Left renal pelvis (tissue), 4 donors: ENCODE data around the gene WWOX. TPM values are rescaled to one million over a fixed set of nuclear protein-coding genes. Genes with fewer than 3 reads are reported as not detected.

Source experiments
- DNase-seq, 4 donors: peaks; one replicate each; pipeline ENCODE4 v3.0.0-alpha.2; 2013; ENCODE audit warnings: low read depth in 4 of 4, low spot score in 3 of 4
- polyA plus RNA-seq, 4 donors: library from polyadenylated mRNA; unstranded; fragments of 120-200 nt; gene quantifications; one replicate each; pipeline ENCODE4 v1.2.1, GENCODE V29; 2013; ENCODE audit not compliant: insufficient read length in 4 of 4

WWOX gene
- polyA plus RNA-seq, 4 donors: 19.6 to 43.2 (median 39.7) TPM

DNA sequence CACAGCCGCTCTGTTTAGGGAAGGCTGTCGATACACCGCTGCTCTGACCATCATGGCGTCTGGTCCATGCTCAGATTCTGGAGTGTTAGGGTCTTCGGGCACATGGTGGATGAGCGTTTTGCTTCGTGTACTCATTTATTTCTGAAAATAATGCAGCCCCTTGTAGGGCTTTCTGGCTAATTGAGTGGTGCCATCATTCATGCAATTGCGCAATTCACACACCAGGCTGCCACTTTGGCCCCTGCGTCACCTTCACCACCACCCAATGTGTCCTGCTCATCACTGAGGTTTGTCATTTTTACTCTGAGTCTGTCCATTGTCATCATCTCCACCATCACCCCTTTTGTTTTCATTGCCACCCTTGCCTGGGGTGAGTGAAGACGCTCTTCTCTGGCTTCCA is 557.4 kb downstream of the WWOX start:
- DNase-seq: no peak

DNA sequence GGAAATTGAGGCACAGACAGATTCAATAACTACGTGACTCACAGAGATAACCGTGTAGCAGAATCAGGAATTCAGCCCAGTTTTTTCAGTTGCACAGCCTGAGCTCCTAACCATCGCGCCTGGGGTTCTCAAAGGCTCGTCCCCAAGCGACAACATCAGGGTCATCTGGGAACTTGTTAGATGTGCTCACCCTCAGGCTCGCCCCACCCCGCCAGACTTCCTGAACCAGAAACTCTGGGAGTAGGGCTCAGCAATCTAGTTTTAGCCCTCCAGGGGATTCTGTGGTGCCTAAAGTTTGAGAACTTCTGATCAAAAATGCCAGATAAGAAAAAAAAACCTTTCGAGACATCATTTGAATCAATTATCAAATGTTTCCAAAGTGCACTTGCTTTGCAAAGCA is 559.8 kb downstream of the WWOX start:
- DNase-seq: no peak

DNA sequence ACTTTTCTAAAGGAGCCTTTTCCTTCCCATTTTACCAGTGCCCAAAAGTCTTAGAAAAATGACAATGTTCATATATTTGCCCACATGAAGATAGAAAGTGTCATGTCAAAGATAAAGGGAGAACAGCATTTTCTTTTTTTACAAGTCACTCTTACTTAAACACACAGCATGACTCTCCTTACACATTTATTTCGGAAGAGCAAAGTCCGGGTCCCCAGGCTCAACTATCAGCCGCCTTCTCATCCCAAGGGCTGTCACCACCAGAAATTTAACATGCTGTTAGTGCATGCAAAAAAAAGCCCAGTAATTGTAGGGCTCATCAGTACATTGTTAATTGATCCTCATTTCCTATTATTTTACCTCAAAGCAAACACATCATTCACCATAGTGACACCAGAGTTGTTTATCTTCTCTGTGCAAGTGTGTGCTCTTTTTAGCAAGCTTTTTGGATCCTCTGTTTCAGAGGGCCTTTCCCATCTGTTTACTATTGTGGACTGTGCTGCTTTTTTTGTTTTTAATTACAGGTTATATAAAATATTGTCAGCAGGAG is 560.3 kb downstream of the WWOX start:
- DNase-seq: no peak

DNA sequence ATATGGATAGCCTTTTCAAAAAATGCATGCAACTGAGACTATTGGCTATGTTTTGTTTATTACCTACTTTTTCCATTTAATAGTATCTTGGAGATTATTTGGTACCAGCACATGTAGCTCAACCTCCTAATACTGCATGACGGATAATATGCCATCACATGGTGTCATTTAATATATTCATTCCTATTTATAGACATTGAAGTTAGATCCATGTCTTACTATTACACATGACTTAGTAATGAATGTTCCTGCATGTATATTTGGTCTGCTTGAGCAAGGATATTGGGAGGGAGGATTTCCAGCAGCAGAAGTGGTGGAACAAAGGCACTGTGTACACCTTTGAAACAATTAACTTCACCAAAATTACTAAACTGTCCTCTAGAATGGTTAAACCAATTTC is 561.3 kb downstream of the WWOX start:
- no peak for DNase-seq

DNA sequence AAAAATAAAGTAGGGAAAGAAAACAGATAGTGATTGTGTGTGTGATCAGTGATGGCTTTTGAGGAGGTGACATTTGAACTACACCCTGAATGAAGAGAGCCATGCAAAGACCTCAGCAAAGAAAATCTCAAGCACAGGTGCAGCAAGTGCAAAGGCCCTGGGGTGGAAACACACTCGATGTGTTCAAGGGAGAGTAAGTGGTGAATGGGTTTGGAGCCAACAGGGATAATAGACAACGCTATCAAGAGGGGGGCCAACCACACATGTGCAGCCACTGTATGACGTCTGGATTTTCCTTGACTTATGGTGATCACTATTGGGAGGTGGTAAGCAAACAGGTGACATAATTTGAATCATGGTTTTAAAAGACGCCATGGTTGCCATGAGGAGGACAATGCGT is 564.2 kb downstream of the WWOX start:
- DNase-seq: no peak

DNA sequence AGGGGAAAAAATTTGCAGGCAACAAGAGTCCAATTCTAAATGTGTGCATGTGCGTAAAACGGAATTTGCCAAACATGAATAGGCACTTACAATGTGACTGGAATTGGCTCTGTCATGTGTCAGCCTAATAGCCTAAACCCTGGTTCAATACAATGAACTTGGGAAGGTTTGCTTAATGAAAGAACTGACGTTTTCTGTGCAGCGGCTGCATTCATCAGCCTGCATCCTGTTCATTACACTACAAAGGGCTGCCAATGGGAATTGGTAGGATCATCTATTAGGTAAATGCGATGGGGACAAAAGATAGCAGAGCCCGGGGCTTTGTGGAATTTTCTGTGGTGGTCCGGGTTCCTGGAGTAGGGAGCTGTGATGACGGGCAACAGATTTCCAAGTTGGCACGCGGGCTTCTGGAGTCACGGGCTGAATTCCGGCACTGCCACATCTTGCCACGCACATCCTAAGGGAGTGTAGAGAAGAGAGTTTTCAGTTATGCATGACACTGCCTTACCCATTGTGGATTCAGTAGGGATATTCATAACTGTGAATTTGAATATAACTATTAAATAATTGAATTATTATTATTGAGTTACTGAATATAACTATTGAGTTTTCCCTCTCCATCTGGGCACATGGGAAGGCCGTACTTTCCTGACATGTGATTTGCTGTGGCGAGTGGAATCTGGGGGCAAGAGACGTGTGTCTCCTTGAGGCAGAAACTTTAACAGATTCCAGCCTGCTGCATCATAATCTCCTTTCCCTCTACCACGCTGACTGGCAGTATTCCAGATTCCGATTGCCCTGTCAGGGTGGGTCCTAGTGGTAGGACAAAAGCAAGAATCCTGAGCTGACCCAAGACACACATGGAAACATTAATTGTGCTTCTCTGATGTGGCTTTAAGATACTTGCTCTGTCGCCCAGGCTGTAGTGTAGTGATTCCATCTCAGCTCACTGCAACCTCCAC is 565.6 kb downstream of the WWOX start:
- no peak for DNase-seq

DNA sequence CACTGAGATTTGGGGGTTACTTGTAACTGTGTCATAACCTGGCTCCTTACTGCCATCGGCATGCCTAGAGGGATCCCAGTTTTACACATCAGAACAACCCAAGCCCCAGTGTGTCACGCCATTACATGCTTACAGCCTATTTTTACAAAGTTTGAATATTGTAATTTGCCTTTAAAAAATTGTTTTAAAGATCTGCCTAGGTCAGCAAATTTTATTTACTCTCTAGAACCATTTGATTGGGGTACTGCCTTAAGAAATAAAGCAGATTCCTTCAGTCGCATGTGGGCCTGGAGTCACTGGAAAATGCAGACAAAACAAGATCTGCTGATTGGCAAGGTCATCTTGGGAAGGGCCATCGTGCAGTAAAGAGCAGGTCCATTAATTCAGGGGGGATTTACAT is 566.9 kb downstream of the WWOX start:
- DNase-seq: no peak

DNA sequence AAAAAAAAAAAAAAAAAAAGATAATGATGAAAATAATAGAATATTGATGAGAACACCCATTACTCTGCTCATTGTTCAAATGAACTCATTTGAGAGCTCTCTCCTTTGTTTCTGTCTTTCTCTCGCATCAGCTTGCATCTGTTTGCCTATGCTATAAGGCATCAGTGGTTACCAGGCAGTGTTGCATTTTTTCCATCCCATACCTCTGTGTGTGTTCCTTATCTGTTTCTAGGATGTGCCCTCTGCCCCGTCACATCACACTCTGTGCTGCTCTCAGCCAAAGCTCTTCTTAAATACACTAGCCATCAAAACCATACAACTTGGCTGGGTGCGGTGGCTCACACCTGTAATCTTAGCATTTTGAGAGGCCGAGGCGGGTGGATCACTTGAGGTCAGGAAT is 568.2 kb downstream of the WWOX start:
- no peak for DNase-seq

DNA sequence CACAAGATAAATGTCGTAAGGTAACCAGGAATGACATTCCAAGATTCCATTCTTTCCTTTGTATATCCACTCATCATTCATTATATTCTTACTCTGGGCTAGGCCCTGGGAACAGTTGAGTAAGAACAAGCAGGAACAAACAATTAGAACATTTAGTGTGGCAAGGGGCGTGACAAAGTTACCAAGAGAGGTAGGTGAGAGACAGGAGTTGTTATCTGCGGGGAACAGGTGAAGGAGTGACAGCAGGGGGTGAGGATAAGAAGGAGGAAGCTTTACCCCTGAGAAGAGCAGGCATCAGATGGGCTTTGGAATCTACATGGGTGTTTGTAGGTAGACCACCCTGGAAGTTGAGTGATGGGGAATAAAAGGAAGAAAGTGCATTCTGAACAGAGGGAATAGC is 568.9 kb downstream of the WWOX start:
- no peak for DNase-seq

DNA sequence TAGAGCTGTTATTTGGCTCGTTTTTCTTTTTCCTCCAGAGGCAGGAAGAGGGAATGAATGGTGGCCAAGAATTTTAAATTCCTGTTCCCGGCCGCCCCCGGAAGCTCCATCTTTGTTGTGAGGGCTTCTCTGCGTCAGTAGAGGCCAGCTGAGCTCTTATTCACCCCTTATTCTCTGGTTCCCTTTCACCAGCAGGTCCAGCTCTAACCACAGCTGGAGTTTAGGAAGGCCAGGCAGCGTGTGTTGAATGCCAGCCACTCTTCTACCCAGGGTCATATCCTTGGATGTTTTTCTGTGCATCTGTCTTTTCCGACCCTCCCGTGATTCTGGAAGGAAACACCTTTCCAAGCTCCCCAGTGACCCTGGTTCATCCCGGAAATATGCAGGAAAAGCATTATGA is 570.5 kb downstream of the WWOX start:
- no peak for DNase-seq

DNA sequence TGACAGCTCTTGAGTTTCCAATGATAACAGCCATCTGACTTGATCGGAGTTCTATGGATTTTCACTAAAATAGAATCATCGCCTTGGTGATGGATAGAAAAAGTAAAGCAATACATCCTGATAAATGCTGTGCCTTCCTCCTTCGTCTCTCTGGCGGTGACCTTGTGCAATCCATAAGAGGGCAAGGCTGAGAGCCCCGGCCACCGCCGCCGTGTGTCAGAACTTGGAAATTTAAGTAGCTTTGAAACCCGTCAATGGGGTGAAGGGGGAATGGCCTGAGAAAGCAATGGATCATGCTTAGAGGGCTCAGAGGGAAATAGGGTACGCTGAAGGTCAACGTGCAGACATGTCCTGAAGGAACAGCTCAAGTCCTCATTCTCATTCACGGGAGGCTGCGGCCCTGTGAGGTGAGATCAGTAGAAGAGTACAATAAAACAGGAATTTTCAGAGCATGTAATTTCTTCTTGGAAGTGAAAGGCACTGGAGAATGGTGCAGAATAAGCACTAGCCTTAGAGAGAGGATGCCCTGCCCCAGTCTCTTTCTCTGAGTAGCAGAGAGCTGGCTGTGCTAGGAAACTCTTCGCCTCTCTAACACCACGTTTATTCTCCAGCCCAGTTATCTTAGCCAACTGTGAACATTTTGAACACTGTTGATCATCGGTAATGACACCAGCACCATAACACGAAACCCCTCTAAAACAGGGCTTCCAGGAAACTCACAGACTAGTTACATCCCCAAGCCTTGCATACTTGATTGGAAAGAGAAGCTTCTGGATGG is 573.5 kb downstream of the WWOX start:
- DNase-seq: no peak

DNA sequence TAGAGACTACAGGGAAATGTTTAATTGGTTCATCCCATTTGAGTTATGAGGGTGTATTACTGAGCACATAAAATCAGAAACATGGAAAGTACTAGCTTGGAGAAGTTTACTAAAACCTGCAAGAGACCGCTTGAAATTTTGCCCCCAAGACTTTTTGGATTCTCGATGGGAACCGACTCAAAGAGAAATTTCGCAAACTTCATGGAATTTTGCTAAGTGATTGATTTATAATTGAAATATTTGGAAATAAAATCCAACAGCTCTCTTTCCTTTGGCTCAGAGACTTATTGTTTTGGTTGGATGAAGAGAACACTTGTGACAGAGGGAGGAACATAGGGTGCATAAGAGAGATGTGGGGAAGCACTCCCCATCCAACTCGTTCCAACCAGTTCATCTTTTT is 574.4 kb downstream of the WWOX start:
- no peak for DNase-seq

DNA sequence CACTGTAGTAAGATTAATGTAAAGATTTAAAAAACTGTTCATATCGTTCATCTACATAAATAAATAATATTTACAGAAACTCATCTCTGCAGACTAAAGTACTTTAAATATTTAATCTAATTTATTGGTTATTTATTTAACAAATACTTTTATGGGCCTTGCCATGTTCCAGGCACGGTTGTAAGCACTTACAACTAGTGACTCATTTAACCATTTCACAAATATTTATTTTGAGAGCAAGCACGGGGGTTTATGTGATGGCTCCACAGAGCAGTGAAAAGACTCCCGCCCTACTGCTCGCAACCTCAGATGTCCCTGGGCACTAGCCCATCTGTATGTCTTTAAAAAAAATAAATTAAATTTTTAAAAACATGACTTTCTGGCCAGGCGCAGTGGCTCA is 575.9 kb downstream of the WWOX start:
- no peak for DNase-seq

DNA sequence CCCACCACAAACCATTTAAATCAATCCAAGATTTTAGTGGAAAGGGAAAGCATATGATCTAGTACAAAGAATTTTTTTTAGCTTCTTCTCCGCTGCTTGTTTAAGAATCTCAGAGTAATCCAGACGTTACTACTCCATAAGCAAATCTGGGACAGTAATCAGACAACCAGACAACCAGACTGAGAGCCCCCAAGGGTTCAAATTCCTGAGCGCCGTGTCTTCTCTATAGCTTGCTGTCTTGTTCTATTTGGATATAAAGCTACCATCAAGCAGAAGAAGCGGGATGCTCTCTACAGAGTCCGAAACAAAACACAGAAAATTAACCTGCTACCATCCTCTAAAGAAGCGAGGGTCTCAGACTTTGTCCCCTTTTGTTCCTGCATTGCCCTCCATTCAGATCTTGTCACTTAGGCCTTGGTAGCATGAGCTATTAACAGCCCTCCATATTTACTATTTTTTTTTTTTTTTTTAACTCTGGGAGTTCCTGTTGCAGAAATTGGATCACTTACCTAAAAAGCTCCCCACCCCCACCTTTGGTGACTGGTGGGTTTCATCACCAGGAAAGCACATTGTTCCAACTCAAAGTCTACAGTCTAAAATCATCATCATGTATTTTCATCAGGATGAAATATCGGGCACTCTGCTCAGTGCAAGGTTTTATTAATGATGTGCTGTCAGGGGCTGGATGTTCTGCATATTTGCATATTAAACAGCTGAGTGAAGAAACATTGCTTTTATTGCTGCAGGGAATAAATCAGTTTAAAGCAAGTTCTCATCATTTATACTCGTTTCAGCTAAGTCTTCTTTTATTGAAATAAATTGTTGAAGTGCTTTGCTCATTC is 576.7 kb downstream of the WWOX start:
- no peak for DNase-seq

DNA sequence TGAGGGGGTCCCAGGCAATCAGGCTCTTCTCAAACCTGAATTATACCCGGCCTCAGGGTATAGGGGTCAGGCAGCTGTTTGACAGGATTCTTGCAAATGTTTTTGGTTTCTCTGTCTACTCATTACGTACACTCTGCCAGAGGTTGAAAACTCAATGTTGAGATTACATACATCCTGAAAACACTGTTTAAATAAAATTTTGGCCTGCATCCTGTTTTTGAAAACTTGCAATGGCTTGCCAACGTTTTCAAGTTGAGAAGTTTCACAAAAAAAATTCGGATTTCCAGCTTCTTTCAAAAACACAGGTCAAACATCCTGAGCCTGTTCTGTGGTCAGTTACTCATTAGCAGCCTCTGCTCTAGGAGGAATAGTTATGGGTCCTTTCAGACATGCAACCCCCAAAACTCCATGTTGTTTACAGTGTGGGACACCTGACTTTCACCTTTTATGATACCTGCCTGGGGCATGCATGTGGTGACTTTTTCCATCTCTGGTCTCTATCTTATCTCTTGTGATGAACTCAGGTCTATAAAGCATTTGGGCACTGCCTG is 577.8 kb downstream of the WWOX start:
- no peak for DNase-seq

DNA sequence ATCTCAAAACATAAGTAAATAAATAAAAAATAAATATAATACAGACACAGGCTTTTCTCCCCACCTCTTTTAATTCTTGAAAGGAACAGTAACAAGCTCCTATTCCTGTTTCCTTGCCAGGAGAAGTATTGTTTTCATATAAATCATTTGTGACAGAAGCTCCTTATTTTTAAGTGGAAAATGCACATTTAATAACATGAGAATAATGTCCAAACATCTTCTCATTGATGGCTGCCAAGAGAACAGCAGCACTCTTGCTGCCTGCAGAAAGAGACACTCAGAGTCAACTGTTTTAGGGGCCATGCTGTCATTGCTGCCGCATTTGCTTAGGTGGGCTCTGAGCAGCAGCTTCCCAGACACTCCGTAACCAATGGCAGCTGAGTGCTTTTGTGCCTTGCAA is 580.1 kb downstream of the WWOX start:
- no peak for DNase-seq

DNA sequence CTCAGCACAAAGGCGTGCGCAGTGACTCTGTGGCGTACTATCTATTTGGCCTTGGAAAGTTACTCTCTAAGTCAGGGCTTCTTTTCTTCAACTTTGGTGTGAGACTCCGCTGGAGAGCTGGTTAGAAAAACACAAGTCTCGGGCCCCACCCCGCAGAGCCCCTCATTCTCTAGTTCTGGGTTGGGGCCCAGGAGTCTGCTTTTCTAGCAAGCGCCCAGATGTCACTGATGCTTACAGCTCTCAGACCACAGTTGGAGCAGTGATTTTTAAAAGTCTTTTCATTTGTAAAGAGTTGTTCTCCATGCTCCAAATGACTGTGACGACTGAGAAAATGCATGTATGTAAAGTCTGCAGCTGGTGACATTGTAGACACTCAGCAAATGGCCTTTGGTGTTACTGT is 582.3 kb downstream of the WWOX start:
- no peak for DNase-seq

DNA sequence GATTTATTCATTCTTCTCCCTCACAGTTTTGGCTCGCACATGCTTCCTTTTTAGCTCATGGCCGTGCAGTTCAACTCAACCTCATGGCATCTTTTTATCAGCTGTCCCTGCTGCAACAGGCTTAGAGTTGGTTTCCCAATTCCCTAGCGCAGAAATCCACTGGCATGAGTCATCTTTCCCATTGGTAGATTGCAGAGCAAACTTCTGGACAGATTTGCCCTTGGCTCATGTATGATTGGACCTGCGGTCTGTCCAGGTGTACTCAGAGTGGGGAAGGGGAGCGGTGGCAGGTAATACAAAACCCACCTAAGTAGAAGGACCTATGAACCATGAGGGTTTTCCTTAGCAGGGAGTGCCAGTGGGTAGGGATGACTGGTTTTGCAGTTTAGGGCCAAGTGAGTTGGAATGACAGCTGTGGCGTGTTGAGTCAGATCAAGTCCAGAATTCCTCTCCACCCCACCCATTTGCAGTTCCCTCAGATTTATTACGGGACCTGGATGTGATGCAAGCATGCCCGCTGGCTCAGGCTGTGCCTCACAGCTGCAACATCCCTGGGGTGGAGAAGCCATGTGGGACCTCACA is 584.7 kb downstream of the WWOX start:
- DNase-seq: no peak

DNA sequence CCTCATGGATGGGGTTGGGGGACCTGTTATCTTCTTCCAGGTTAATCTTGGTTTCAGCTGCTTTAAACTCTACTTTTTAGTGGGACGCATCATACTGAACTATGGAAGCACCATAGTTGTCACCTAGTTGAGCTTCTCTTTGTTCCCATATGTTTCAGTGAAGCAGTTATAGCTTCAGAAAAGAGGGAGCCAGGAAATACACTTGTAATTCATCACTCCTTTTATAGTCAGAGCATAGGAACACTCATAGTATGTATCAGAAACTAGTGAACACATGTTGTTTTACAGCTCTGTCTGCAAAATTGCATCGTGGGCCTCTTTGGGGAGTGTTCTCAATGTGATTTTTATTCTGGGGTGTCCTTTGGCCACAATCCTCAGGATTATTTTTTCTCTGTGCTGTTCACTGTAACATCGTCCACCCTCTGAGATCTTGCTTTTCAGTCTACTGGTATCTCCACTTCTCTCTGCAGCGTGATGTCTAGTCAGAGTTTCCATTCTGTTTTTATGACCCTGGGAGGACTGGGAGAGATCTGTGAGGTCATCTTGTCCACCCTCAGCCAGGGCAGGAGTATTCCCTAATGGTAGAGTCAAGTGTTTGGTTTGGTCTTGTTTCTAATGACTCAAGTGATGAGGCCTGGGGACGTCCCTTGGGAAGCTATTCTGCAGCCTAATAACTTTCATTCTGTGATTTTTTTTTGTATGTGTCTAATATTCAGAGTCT is 585.4 kb downstream of the WWOX start:
- DNase-seq: no peak
